Activated CD4-positive, alpha-beta memory T cell treated with anti-CD3 and anti-CD28 coated beads, Interleukin-2, amount 10 ng/mL, durations not matched to agents 7 days and 5 days (primary cell): Measurements from ENCODE around the gene GABRA4. TPM values are rescaled to one million over a fixed set of nuclear protein-coding genes. Genes with fewer than 3 reads are reported as not detected.

ENCODE experiments used
- CTCF ChIA-PET: fragments of 350-600 bp; sonication (Branson Sonifier 250); formaldehyde crosslinking; loops from one replicate; lab custom pipeline; 2021; ENCODE audit warnings: antibody characterized with exemption, inconsistent platforms; lab: Charles Lee
- POLR2A ChIA-PET: fragments of 350-600 bp; sonication (Branson Sonifier 250); formaldehyde crosslinking; loops from one replicate; lab custom pipeline; 2021; ENCODE audit warnings: antibody characterized with exemption; lab: Charles Lee
- DNase-seq: peaks from one replicate; pipeline ENCODE4 v3.0.0-alpha.2; 2020
- H3K27ac Mint-ChIP-seq: one replicate; pipeline ENCODE4 v1.8.0; 2021; ENCODE audit warnings: mild to moderate bottlenecking, mixed read lengths
- H3K27me3 Mint-ChIP-seq: one replicate; pipeline ENCODE4 v1.8.0; 2021; ENCODE audit warnings: mixed read lengths
- H3K36me3 Mint-ChIP-seq: one replicate; pipeline ENCODE4 v1.8.0; 2021; ENCODE audit warnings: low read depth, mixed read lengths
- H3K4me1 Mint-ChIP-seq: one replicate; pipeline ENCODE4 v1.8.0; 2021; ENCODE audit warnings: mixed read lengths
- H3K4me3 Mint-ChIP-seq: one replicate; pipeline ENCODE4 v1.8.0; 2021; ENCODE audit warnings: mild to moderate bottlenecking, mixed read lengths
- H3K9me3 Mint-ChIP-seq: one replicate; pipeline ENCODE4 v1.8.0; 2021; ENCODE audit warnings: mixed read lengths
- total RNA-seq, 2 experiments: library from RNA; stranded (reverse); gene quantifications; one replicate each; pipeline ENCODE4 v1.2.3, GENCODE V29; 2021

GABRA4 gene
- total RNA-seq, 2 experiments from 2014 or later = not detected

DNA sequence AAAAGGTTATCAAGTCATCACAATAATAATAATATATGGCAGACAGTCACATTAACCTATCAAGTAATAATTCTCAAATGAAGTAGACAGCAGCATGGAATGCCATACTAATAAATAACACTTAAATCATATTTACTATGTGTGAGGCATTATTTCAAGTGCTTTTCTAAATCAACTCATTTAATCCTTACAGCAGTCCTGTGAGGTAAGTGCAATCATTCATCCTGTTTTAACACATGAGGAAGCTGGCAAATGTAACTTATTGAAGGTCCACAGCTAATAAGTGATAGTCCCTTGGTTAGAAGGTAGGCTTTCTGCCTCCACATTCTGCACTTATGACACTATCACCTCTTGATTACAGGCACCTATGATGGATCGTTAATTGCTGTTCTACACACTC lies 24.5 kb downstream of the GABRA4 start:
- Mint-ChIP-seq H3K27ac (no peak overlapping the region), H3K4me1 (no peaks in the 10 kb centered on the region), H3K27me3 (peaks cover 4% of the 10 kb centered on the region), H3K4me3 (no peak overlapping the region), H3K9me3 (no peaks in the 10 kb centered on the region), H3K36me3 (no peaks in the 10 kb centered on the region)
- DNase-seq = no peak
- ChIA-PET CTCF (no interaction called here), POLR2A (no interaction called here)

DNA sequence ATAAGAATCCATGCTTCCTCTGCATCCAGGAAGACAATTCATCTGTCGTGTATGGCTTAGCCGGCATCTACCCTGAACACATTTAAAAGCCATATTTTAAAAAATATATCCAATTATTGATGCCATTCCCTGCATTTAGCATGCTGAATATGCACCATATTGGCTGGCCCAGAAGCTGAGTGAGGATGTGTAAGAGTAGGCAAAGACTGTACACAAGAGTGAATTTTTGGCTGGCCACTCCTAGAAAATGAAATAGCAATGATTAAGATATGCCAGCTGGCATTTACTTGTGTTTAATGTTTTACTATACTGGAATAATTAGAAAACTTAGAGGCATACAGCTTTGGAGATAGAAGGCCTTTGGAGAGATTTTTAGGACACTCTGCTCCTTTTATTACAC lies 25.8 kb downstream of the GABRA4 start:
- H3K27ac Mint-ChIP-seq = no peak overlapping the region
- no peaks in the 10 kb centered on the region for H3K9me3 Mint-ChIP-seq
- H3K36me3 Mint-ChIP-seq = no peaks in the 10 kb centered on the region
- no peaks in the 10 kb centered on the region for H3K4me1 Mint-ChIP-seq
- H3K27me3 Mint-ChIP-seq = peaks cover 3% of the 10 kb centered on the region
- CTCF ChIA-PET = no interaction called here
- H3K4me3 Mint-ChIP-seq = no peak overlapping the region
- POLR2A ChIA-PET = no interaction called here
- DNase-seq = no peak

DNA sequence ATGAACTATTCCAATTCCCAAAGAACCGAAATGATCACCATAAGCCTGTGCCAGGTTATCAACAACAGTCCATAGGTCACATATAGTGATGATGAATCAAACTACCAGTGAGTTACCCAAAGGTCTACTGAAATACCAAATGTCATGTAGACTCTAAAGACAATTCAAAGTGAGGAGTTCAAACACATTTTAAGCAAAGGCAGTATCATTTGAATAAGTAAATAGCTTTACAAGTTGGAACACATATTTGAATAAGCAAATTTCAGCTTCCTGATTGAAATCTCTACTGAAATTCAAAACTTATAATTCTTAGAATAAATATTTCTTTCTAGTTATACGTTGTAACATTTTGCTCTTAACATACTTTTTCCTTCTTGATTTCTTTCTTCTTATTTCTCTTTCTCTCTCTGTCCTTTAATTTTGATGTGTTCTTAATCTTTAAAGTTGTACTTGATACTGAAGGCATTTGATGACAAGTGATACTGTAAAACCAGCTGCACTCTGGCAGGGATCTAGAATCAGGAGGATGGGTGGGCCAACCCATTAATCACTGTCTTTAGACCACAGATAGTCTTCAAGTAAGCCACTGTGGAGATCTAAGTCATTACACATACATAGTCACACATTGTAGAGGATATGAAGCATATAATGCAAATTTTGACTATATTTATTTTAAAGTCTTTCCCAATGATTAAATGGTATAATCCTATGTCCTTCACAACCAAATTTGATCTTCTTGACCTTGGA lies 34.5 kb downstream of the GABRA4 start:
- H3K36me3 Mint-ChIP-seq = no peaks in the 10 kb centered on the region
- CTCF ChIA-PET = no interaction called here
- DNase-seq = no peak
- no peaks in the 10 kb centered on the region for H3K4me1 Mint-ChIP-seq
- no peak overlapping the region for H3K27ac Mint-ChIP-seq
- no peak overlapping the region for H3K4me3 Mint-ChIP-seq
- no peaks in the 10 kb centered on the region for H3K9me3 Mint-ChIP-seq
- POLR2A ChIA-PET = no interaction called here
- H3K27me3 Mint-ChIP-seq = peaks cover 7% of the 10 kb centered on the region

DNA sequence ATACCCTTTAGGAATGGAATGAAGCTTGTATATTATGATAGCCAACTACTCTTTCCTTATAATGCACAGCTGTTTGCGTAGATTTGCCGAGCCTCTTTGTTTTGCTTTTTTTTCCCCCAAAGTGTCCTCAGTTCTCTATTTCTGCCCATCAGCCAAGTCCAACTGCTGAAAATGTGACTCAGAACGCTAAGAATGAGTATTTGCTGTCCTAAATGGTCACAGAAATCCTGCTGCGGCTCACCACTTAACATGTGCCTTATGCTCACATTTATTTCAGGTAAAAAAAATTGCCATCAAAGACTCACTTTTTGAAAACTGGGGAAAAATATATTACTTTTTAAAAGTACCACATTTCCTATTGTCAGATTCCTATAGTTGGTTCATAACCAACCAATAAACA lies 36.9 kb downstream of the GABRA4 start:
- ChIA-PET CTCF (no interaction called here), POLR2A (no interaction called here)
- Mint-ChIP-seq H3K4me1 (no peaks in the 10 kb centered on the region), H3K27ac (no peak overlapping the region), H3K4me3 (no peak overlapping the region), H3K36me3 (no peaks in the 10 kb centered on the region), H3K9me3 (no peaks in the 10 kb centered on the region), H3K27me3 (peaks cover 4% of the 10 kb centered on the region)
- no peak for DNase-seq

DNA sequence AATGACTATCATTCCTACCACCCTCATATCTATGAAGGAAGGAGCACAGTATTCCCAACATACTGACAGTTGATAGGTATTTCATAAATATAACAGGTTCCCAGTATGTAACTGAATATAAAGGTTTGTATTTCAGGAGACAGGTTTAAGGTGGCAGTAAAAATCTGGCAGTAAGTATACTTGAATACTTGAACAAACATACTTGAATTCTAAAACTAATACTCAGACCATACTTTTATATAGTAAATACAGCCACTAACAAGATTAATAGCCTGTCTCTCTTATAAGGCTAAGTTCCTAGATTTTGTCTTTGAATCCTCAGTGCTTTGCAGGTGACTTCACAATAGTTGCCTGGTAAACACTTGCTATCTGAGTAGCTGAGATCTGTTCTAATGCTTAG lies 37.8 kb downstream of the GABRA4 start:
- Mint-ChIP-seq H3K27me3 (peaks cover 2% of the 10 kb centered on the region), H3K9me3 (no peaks in the 10 kb centered on the region), H3K4me3 (no peak overlapping the region), H3K4me1 (no peaks in the 10 kb centered on the region), H3K36me3 (no peaks in the 10 kb centered on the region), H3K27ac (no peak overlapping the region)
- ChIA-PET CTCF (no interaction called here), POLR2A (no interaction called here)
- DNase-seq = no peak

DNA sequence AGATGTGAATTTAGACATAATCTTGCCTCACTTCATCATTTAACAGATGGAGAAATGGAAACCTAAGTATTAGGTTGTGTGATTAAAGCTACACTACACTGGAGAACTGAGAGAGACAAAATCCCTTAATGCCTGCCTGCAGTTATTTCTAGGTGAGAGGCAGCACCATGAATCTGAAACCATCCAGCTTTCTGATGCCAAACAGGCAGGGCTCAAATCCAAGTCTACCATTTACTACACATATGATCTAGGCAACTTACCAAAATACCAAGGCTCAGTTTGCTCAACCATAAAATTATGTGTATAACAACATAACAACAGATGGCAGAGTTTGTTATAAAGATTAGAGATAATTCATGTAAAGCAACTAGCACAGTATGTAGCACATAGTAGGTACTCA lies 38.7 kb downstream of the GABRA4 start:
- ChIA-PET POLR2A (no interaction called here), CTCF (no interaction called here)
- H3K27me3 Mint-ChIP-seq = peaks cover 2% of the 10 kb centered on the region
- H3K27ac Mint-ChIP-seq = no peak overlapping the region
- H3K9me3 Mint-ChIP-seq = no peaks in the 10 kb centered on the region
- H3K4me1 Mint-ChIP-seq = no peaks in the 10 kb centered on the region
- no peak overlapping the region for H3K4me3 Mint-ChIP-seq
- DNase-seq = no peak
- no peaks in the 10 kb centered on the region for H3K36me3 Mint-ChIP-seq

DNA sequence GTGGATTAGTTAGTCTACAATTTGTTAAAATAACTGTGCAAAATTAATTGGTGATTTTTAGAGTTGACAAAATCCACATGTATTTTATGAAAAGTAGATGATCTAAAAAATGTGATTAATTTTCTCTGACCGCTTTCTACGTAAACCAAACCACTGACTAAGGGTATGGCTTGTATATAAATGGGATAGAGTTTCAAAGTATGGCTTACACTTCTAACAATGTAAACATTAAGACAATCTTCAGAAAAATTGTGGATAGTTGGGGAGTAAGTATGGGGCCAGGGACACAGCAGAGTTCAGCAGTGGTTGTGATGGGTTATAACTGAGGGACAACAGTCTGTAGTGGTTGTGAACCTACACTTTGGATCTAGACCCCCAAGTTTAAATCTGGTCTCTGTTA lies 39.8 kb downstream of the GABRA4 start:
- no peak overlapping the region for H3K4me3 Mint-ChIP-seq
- no peak overlapping the region for H3K27ac Mint-ChIP-seq
- no peaks in the 10 kb centered on the region for H3K9me3 Mint-ChIP-seq
- H3K4me1 Mint-ChIP-seq = no peaks in the 10 kb centered on the region
- DNase-seq = no peak
- ChIA-PET POLR2A (no interaction called here), CTCF (no interaction called here)
- H3K27me3 Mint-ChIP-seq = no peaks in the 10 kb centered on the region
- H3K36me3 Mint-ChIP-seq = no peaks in the 10 kb centered on the region

DNA sequence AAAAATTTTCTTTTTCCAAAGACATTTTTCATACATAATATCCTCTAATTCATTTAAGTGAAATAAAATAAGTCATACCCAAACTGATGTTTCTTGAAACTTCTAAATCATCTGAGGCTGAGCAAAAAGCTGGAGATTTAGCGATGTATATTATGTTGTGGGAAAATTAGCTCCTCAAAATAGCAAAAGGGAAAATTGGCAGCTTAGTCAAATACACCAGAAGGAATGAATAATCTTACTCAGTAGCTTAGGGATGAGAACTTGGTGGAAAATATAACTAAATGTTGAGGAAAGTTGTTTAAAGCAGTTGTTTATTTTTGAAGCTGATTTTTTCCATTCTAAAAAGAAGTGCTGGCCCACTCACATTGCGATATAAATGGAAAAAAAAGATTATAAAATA lies 40.9 kb downstream of the GABRA4 start:
- Mint-ChIP-seq H3K27me3 (no peaks in the 10 kb centered on the region), H3K27ac (no peak overlapping the region), H3K4me3 (no peak overlapping the region), H3K36me3 (no peaks in the 10 kb centered on the region), H3K4me1 (no peaks in the 10 kb centered on the region), H3K9me3 (no peaks in the 10 kb centered on the region)
- DNase-seq = no peak
- CTCF ChIA-PET = no interaction called here
- POLR2A ChIA-PET = no interaction called here

DNA sequence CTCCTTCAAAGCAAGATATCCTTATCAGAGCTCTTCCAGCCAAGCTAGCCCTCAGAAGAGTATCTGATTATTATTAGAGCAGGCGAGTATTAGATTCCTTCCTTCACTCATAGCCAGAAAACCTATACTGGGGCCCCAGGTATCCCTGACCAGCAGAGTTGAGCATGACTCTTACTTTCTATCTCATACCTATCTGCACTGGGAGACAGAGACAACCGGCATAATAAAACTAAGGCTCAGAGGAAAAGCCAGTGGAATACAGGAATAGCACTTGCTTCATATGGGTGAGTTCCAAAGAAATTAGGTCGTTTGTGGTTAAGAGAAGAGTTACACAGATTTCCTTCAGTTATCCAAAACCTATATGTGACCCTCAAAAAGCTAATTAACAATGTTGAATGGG lies 42.6 kb downstream of the GABRA4 start:
- DNase-seq = no peak
- H3K4me1 Mint-ChIP-seq = no peaks in the 10 kb centered on the region
- CTCF ChIA-PET = no interaction called here
- H3K27ac Mint-ChIP-seq = no peak overlapping the region
- no peaks in the 10 kb centered on the region for H3K9me3 Mint-ChIP-seq
- POLR2A ChIA-PET = no interaction called here
- no peak overlapping the region for H3K4me3 Mint-ChIP-seq
- H3K27me3 Mint-ChIP-seq = no peaks in the 10 kb centered on the region
- no peaks in the 10 kb centered on the region for H3K36me3 Mint-ChIP-seq

DNA sequence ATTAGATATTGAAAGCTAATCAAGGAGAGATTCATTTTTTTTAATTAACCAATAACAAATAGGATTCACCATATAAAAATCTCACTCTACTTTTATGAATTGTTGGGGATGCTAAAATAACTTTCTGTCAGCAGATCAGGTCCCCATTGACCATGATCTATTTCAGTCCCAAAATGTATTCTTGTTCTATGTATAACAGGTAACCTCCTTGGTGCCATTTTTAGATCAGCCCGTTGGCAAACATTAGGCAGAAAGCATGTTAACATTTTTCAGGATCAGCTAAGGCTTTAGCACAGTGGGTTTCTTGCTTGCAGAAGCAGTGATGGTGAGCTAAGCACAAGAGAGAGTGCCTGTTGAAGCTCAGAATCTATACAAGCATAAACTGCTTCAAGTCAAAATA lies 43.6 kb downstream of the GABRA4 start:
- no peaks in the 10 kb centered on the region for H3K27me3 Mint-ChIP-seq
- POLR2A ChIA-PET = no interaction called here
- no peaks in the 10 kb centered on the region for H3K9me3 Mint-ChIP-seq
- H3K4me3 Mint-ChIP-seq = no peak overlapping the region
- H3K4me1 Mint-ChIP-seq = no peaks in the 10 kb centered on the region
- DNase-seq = no peak
- no peaks in the 10 kb centered on the region for H3K36me3 Mint-ChIP-seq
- H3K27ac Mint-ChIP-seq = no peak overlapping the region
- CTCF ChIA-PET = no interaction called here

DNA sequence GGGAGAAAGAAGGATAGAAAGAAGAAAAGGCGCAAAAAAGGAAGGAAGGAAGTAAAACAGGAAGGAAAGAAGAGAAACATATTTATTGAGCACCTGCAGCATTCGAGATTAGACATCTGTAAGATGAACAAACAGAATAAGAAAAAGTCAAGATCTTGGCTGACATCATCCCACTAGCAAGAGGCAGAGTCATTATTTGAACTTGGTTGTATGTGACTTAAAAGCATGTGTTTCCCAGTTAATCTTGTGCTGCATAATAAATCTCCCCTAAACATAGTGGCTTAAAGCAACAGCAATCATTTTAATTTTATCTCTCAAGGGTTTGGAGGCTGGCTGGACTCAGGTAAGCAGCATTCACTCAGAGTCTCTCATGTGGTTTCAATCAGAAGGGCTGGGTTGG lies 45.8 kb downstream of the GABRA4 start:
- Mint-ChIP-seq H3K36me3 (no peaks in the 10 kb centered on the region), H3K9me3 (no peaks in the 10 kb centered on the region), H3K4me1 (no peaks in the 10 kb centered on the region), H3K4me3 (no peak overlapping the region), H3K27me3 (no peaks in the 10 kb centered on the region), H3K27ac (no peak overlapping the region)
- ChIA-PET POLR2A (no interaction called here), CTCF (no interaction called here)
- no peak for DNase-seq

DNA sequence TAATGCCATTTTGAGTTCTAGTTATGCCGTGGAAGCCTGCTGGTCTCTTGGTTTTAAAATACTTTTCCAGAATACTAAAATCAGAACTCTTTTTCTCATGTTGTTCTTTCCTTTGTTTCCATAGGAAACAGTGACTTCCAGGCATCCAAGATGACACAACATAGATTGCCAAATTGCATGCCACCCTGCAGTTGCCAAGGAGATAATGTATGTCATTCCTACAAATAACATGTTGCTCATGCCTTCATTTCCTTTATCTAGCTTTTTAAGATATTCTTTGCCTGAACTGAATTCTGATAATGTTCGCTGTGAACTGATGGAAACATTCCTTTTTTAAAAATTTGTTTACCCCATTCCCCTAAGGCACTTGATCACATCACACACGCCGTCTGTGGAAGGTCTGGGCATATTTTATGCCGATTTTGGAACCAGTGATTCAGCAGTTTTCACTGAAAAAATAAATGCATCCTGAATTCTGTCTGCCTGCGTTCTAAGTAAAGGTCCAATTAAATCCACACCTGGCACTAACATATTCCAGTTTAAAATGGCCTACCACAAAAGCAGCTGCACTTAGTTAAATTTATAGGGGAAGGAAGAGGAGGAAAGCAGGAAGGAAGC lies 46.4 kb downstream of the GABRA4 start:
- Mint-ChIP-seq H3K4me1 (no peaks in the 10 kb centered on the region), H3K9me3 (no peaks in the 10 kb centered on the region), H3K27ac (no peak overlapping the region), H3K4me3 (no peak overlapping the region), H3K36me3 (no peaks in the 10 kb centered on the region), H3K27me3 (no peaks in the 10 kb centered on the region)
- ChIA-PET POLR2A (no interaction called here), CTCF (no interaction called here)
- DNase-seq = no peak

DNA sequence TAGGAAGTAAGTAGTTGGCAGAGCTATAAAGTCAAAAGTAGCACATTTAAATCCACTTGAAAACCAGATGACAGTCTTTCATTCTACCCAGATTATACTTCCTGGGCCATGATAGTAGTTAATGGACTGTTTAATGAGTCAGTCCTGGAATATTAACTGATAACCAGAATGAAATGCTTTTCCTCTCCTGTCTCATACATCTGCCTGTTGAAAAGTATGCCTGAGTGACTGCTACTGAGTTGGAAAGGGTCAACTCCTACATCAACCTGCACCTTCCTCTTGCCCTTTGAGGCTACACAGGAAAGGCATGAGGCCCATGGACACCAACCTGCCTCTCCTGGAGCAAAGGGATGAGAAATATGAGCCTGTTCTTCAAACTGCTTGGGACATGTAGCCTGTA lies 48.3 kb downstream of the GABRA4 start:
- Mint-ChIP-seq H3K27me3 (no peaks in the 10 kb centered on the region), H3K27ac (no peak overlapping the region), H3K4me1 (no peaks in the 10 kb centered on the region), H3K36me3 (no peaks in the 10 kb centered on the region), H3K4me3 (no peak overlapping the region), H3K9me3 (no peaks in the 10 kb centered on the region)
- POLR2A ChIA-PET = no interaction called here
- CTCF ChIA-PET = no interaction called here
- DNase-seq = no peak

DNA sequence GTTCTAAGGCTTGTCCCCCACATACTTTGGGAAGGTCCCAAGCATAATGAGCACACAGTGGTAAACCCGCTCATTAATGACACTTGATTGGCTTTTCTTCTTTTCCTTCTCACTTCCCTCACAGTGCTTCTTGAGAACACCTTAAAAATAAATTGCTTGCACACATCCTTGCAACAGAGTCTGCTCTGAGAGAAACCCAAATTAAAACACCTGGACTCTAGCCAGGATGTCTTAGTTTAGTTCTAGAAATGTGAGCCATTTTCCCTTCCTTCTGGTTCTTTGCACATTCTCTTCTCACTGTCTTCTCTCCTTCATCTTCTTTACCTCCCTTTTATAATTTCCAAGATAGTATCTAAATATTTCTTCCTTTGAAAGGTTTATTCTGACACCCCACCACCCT lies 49.0 kb downstream of the GABRA4 start:
- Mint-ChIP-seq H3K4me3 (no peak overlapping the region), H3K27me3 (no peaks in the 10 kb centered on the region), H3K27ac (no peak overlapping the region), H3K9me3 (no peaks in the 10 kb centered on the region), H3K36me3 (no peaks in the 10 kb centered on the region), H3K4me1 (no peaks in the 10 kb centered on the region)
- no peak for DNase-seq
- ChIA-PET CTCF (no interaction called here), POLR2A (no interaction called here)
